Panc1 (cell line): ENCODE measurements around the gene TMEM101. TPM values are rescaled to one million over a fixed set of nuclear protein-coding genes. Genes with fewer than 3 reads are reported as not detected.

Experiments used
- ATAC-seq: fragments of 200-7000 bp; cut with Tn5 transposase; 2 replicates; pipeline ENCODE4 v1.9.1; 2020; ENCODE audit warnings: mild to moderate bottlenecking, moderate library complexity
- BruUV-seq: library from RNA; stranded (reverse); fragments of 400-500 nt; replicated peaks from 2 replicates; lab custom pipeline; 2021; lab: Mats Ljungman, UMichigan
- CTCF ChIA-PET: fragments of 300-600 bp; sonication (Branson Sonifier 250); formaldehyde crosslinking; loops from one replicate; lab custom pipeline; 2022; ENCODE audit warnings: antibody characterized with exemption; lab: Charles Lee
- POLR2A ChIA-PET: fragments of 300-600 bp; sonication (Branson Sonifier 250); formaldehyde crosslinking; loops from one replicate; lab custom pipeline; 2022; ENCODE audit warnings: antibody characterized with exemption; lab: Charles Lee
- DNase-seq: peaks from one replicate; pipeline ENCODE4 v3.0.0-alpha.2; 2010; ENCODE audit warnings: low read depth, low spot score
- H3K27ac ChIP-seq: 2 replicates; pipeline ENCODE4 v1.5.1; 2011; ENCODE audit warnings: mild to moderate bottlenecking, low read length, inconsistent platforms
- H3K27me3 ChIP-seq: fragments of 200-500 bp; sonication (Bioruptor generic); 2 replicates; pipeline ENCODE4 v1.6.0; 2014; ENCODE audit warnings: low read length, inconsistent platforms; ENCODE audit not compliant: control insufficient read depth, insufficient read depth
- H3K36me3 ChIP-seq: fragments of 200-500 bp; sonication (Bioruptor generic); 2 replicates; pipeline ENCODE4 v1.5.1; 2014; ENCODE audit warnings: inconsistent platforms, mild to moderate bottlenecking, low read length, moderate library complexity; ENCODE audit not compliant: control insufficient read depth, insufficient read depth
- H3K4me1 ChIP-seq: 2 replicates; pipeline ENCODE4 v1.5.1; 2011; ENCODE audit warnings: inconsistent platforms, mild to moderate bottlenecking, low read length, moderate library complexity; ENCODE audit not compliant: control insufficient read depth, insufficient read depth
- H3K4me3 ChIP-seq, 2 experiments: 2 replicates each; pipeline ENCODE4 v1.5.1; 2011 to 2012; ENCODE audit warnings: low read depth in 2 of 2, low read length in 2 of 2, mild to moderate bottlenecking in 2 of 2, inconsistent platforms in 1 of 2, moderate library complexity in 1 of 2
- H3K9me3 ChIP-seq: fragments of 200-500 bp; sonication (Bioruptor generic); 2 replicates; pipeline ENCODE4 v1.5.1; 2014; ENCODE audit warnings: low read depth, mild to moderate bottlenecking, inconsistent platforms, low read length, moderate library complexity; ENCODE audit not compliant: control insufficient read depth, insufficient read depth
- CTCF ChIP-seq: fragments of 450-650 bp; IDR thresholded peaks from 2 replicates; pipeline ENCODE4 v1.5.1; 2017; ENCODE audit warnings: mild to moderate bottlenecking
- POLR2AphosphoS5 ChIP-seq: IDR thresholded peaks from 2 replicates; pipeline ENCODE4 v1.6.1; 2012; ENCODE audit warnings: mild to moderate bottlenecking, low read depth, low read length, moderate library complexity
- REST ChIP-seq, 2 experiments: IDR thresholded peaks; 2 replicates each; pipeline ENCODE4 v1.6.1; 2011 to 2012; ENCODE audit warnings: low read depth in 2 of 2, control low read depth in 1 of 2, low read length in 1 of 2, mild to moderate bottlenecking in 1 of 2, moderate library complexity in 1 of 2; ENCODE audit not compliant: insufficient read depth in 1 of 2
- SIN3A ChIP-seq: IDR thresholded peaks from 2 replicates; pipeline ENCODE4 v1.6.1; 2012; ENCODE audit warnings: low read depth, mild to moderate bottlenecking, low read length, moderate library complexity, borderline replicate concordance; ENCODE audit not compliant: insufficient read depth
- TCF7L2 ChIP-seq: IDR thresholded peaks from 2 replicates; pipeline ENCODE4 v1.6.1; 2011; ENCODE audit warnings: mild to moderate bottlenecking, low read depth, low read length, inconsistent platforms
- in situ Hi-C: cut with HindIII; loops from 2 replicates; pipeline ENCODE4 v1.10.0; 2016; ENCODE audit warnings: low sequenced_read_pairs, low pct_unique_long_range_greater_than_20kb
- intact Hi-C: fragments of 100-400 bp; cut with micrococcal nuclease; formaldehyde crosslinking; loops from one replicate; pipeline ENCODE4 v1.10.0; 2022; ENCODE audit not compliant: unreplicated experiment
- total RNA-seq: library from RNA; stranded (reverse); gene quantifications from one replicate; pipeline ENCODE4 v1.2.1, GENCODE V29; 2021; ENCODE audit not compliant: unreplicated experiment

TMEM101 gene
- total RNA-seq, 1 experiment from 2014 or later = 32.8 TPM

- no peak for TF ChIP-seq CTCF
- TF ChIP-seq SIN3A = no peak
- no peak for TF ChIP-seq REST (IDR thresholded peaks at IDR 0.05; ENCODE audit: insufficient read depth in 1 of 2, low read depth in 2 of 2, low read length in 1 of 2)
- no peak for TF ChIP-seq TCF7L2
- no peak for TF ChIP-seq POLR2AphosphoS5
- no peaks in the 10 kb centered on the region; the same call in 1 of the 2 replicates for H3K4me1 ChIP-seq
- CTCF ChIA-PET = no interaction called here
- no TSS peak for BruUV-seq
- no peak overlapping the region for H3K27ac ChIP-seq
- no peaks in the 10 kb centered on the region; the same call in 1 of the 2 replicates for H3K36me3 ChIP-seq
- intact Hi-C loops = no loop called here
- H3K9me3 ChIP-seq = no peaks in the 10 kb centered on the region
- H3K4me3 ChIP-seq = no peak overlapping the region
- no peak for DNase-seq
- no peaks in the 10 kb centered on the region for H3K27me3 ChIP-seq
- POLR2A ChIA-PET = no interaction called here
- in situ Hi-C loops = no loop called here
- no peak for ATAC-seq
Measured at GRCh38 chr17:44001461-44001920, 13.3 kb downstream of the TMEM101 start.

GRCh38 chr17:44000871-44001460 lies 13.8 kb downstream of the TMEM101 start:
- no TSS peak for BruUV-seq
- Histone ChIP-seq H3K27me3 (no peaks in the 10 kb centered on the region), H3K9me3 (no peaks in the 10 kb centered on the region), H3K4me3 (no peak overlapping the region), H3K27ac (no peak overlapping the region), H3K36me3 (no peaks in the 10 kb centered on the region; the same call in 1 of the 2 replicates), H3K4me1 (no peaks in the 10 kb centered on the region; the same call in 1 of the 2 replicates)
- intact Hi-C loops = no loop called here
- DNase-seq = no peak
- POLR2A ChIA-PET = no interaction called here
- CTCF ChIA-PET = no interaction called here
- ATAC-seq = no peak
- TF ChIP-seq REST (IDR thresholded peaks at IDR 0.05; ENCODE audit: insufficient read depth in 1 of 2, low read depth in 2 of 2, low read length in 1 of 2) (no peak), SIN3A (no peak), POLR2AphosphoS5 (no peak), TCF7L2 (no peak), CTCF (no peak)
- in situ Hi-C loops = no loop called here
